Adrenal gland (tissue), 12 donors: ENCODE data around the gene COPS6. TPM values are rescaled to one million over a fixed set of nuclear protein-coding genes. Genes with fewer than 3 reads are reported as not detected.

ENCODE experiments used
- DNase-seq, 7 donors: peaks; one replicate each; pipeline ENCODE4 v3.0.0-alpha.2; 2019 to 2020
- H3K27ac ChIP-seq, 5 donors: fragments of 200-600 bp; sonication (generic) in 4 of 5; 1 replicate in 3 of 5; 2 replicates in 2 of 5; pipeline versions ENCODE4 v1.5.1 to v1.8.0; 2016 to 2020; ENCODE audit warnings: mild to moderate bottlenecking in 1 of 5
- H3K27me3 ChIP-seq: fragments of 200-600 bp; 2 replicates; pipeline ENCODE4 v1.8.0; 2021
- H3K36me3 ChIP-seq, 2 donors: fragments of 200-600 bp; replicated peaks in 1 of 2; 1 replicate in 1 of 2; 2 replicates in 1 of 2; pipeline versions ENCODE4 v1.5.1 to v1.8.0; 2018 to 2022
- H3K4me1 ChIP-seq, 2 donors: fragments of 200-600 bp; replicated peaks in 1 of 2; 1 replicate in 1 of 2; 2 replicates in 1 of 2; pipeline versions ENCODE4 v1.5.1 to v1.8.0; 2018 to 2021
- H3K4me3 ChIP-seq, 4 donors: fragments of 200-600 bp; sonication (generic) in 3 of 4; one replicate each; pipeline ENCODE4 v1.5.1; 2016 to 2018
- H3K9me3 ChIP-seq, 3 donors: fragments of 200-600 bp; sonication (generic) in 1 of 3; replicated peaks in 1 of 3; 1 replicate in 2 of 3; 2 replicates in 1 of 3; pipeline versions ENCODE4 v1.5.1 to v1.8.0; 2016 to 2021
- CTCF ChIP-seq, 6 experiments: fragments of 450-650 bp in 4 of 6; fragments of 200-600 bp in 2 of 6; sonication (generic) in 1 of 6; IDR thresholded peaks; 1 replicate in 5 of 6; 2 replicates in 1 of 6; pipeline versions ENCODE4 v1.5.1 to v1.8.0; 2016 to 2021; ENCODE audit warnings: antibody characterized with exemption in 6 of 6, mild to moderate bottlenecking in 2 of 6, moderate library complexity in 1 of 6
- POLR2A ChIP-seq, 2 donors: fragments of 450-650 bp; IDR thresholded peaks; one replicate each; pipeline ENCODE4 v1.6.1; 2017; ENCODE audit warnings: antibody characterized with exemption in 2 of 2, mild to moderate bottlenecking in 2 of 2, moderate library complexity in 1 of 2
- WGBS, 4 donors: extraction: QIAGEN DNeasy Blood & Tissue Kit in 2 of 4; methylation state at CpG; one replicate each; pipeline versions ENCODE4 v1.1.5 to v1.1.7; 2013 to 2017; 5-methylcytosine and 5-hydroxymethylcytosine counted together
- intact Hi-C, 2 donors: fragments of 100-400 bp; cut with DNase I; formaldehyde crosslinking; loops; one replicate each; pipeline versions ENCODE4 v1.14.1 to v1.15.0; 2022 to 2023
- polyA plus RNA-seq, 3 donors: library from polyadenylated mRNA; stranded (reverse); fragments of 200-250 nt in 2 of 3; fragments of 350-450 nt in 1 of 3; fragmentation: Illumina TruSeq in 1 of 3; extraction: RNeasy Lipid Tissue Mini Kit (QIAGEN cat#74804) in 1 of 3; gene quantifications; one replicate each; pipeline ENCODE4 v1.2.3, GENCODE V29; 2013 to 2014
- total RNA-seq, 9 donors: library from RNA; depleted of rRNA in 4 of 9; stranded (reverse); fragments of >200 nt in 4 of 9; fragments of 120-200 nt in 1 of 9; fragmentation: NEBNext Ultra II Directional in 1 of 9; extraction: Animal tissue kit (Norgen Biotek cat#: 25700) in 1 of 9; gene quantifications; one replicate each; pipeline versions ENCODE4 v1.1.0 to v1.2.4, GENCODE V29; 2013 to 2023
- donor health status: healthy with polysubstance abuse.
- donor health status: Bipolar disorder and iron deficiency.
- donor health status: DM: yes; HTN: yes; CAD: no.
- donor health status: DM: no; HTN: no; CAD: no.
- donor health status: DM: no; HTN: no; CAD: no.
- donor health status: DM: yes; HTN: yes; CAD: no.

The COPS6 gene
- total and polyA plus RNA-seq, 12 donors = 25.5 to 194 (median 108) TPM

GRCh38 chr7:100057006-100057405, 31.8 kb upstream of the COPS6 start:
- Histone ChIP-seq H3K4me3 (no peak overlapping the region), H3K27ac (no peak overlapping the region), H3K36me3 (peaks cover 0 to 39% of the 10 kb centered on the region in 2 donors), H3K27me3 (no peaks in the 10 kb centered on the region), H3K4me1 (no peaks in the 10 kb centered on the region), H3K9me3 (no peaks in the 10 kb centered on the region)
- intact Hi-C loops = loop anchor here in 1 of 2 donors (10.0 kb wide), 1 partner anchor 62 kb away; no protein-coding TSS in a partner anchor
- no peak for DNase-seq
- TF ChIP-seq CTCF (IDR thresholded peaks at IDR 0.05) (no peak), POLR2A (IDR thresholded peaks at IDR 0.05) (no peak)
- WGBS, 4 donors = 89 to 93% (median 91%) methylated on average over 7 to 10 of the region's 10 CpGs

GRCh38 chr7:100059251-100059739, 29.5 kb upstream of the COPS6 start:
- no peaks in the 10 kb centered on the region for H3K27me3 ChIP-seq
- DNase-seq = no peak
- TF ChIP-seq POLR2A (IDR thresholded peaks at IDR 0.05) = no peak
- TF ChIP-seq CTCF (IDR thresholded peaks at IDR 0.05) = no peak
- H3K4me3 ChIP-seq = no peak overlapping the region
- WGBS, 4 donors = 87 to 90% (median 88%) methylated on average over 5 of the region's 5 CpGs
- no peak overlapping the region for H3K27ac ChIP-seq
- H3K9me3 ChIP-seq = no peaks in the 10 kb centered on the region
- intact Hi-C loops = loop anchor here in 1 of 2 donors (10.0 kb wide), 1 partner anchor 64 kb away; no protein-coding TSS in a partner anchor
- H3K4me1 ChIP-seq = no peaks in the 10 kb centered on the region
- peaks cover 0 to 57% of the 10 kb centered on the region in 2 donors for H3K36me3 ChIP-seq

- 94 to 98% (median 96%) methylated on average over 11 of the region's 11 CpGs for WGBS, 4 donors
- no peak for TF ChIP-seq CTCF (IDR thresholded peaks at IDR 0.05)
- TF ChIP-seq POLR2A (IDR thresholded peaks at IDR 0.05) = no peak
- Histone ChIP-seq H3K27me3 (no peaks in the 10 kb centered on the region), H3K36me3 (peaks cover 0 to 62% of the 10 kb centered on the region in 2 donors), H3K4me3 (no peak overlapping the region), H3K27ac (no peak overlapping the region), H3K9me3 (no peaks in the 10 kb centered on the region), H3K4me1 (peaks cover 6 to 16% of the 10 kb centered on the region in 2 donors)
- DNase-seq = no peak
- intact Hi-C loops = no loop called here
These were observed 27.1 kb upstream of the COPS6 start for GRCh38 chr7:100061518-100062193.

GRCh38 chr7:100063376-100063775, 25.4 kb upstream of the COPS6 start:
- TF ChIP-seq CTCF (IDR thresholded peaks at IDR 0.05) = no peak
- no peak for TF ChIP-seq POLR2A (IDR thresholded peaks at IDR 0.05)
- H3K27ac ChIP-seq = no peak overlapping the region
- 93 to 100% (median 95%) methylated on average over 4 of the region's 4 CpGs for WGBS, 4 donors
- H3K4me3 ChIP-seq = no peak overlapping the region
- peaks cover 0 to 50% of the 10 kb centered on the region in 2 donors for H3K36me3 ChIP-seq
- no peak for DNase-seq
- no peaks in the 10 kb centered on the region for H3K9me3 ChIP-seq
- H3K27me3 ChIP-seq = no peaks in the 10 kb centered on the region
- intact Hi-C loops = no loop called here
- peaks cover 6 to 16% of the 10 kb centered on the region in 2 donors for H3K4me1 ChIP-seq
